AG10803 (cell line): ENCODE data around the gene SETBP1.

ENCODE experiments used
- DNase-seq: peaks from one replicate; pipeline ENCODE4 v3.0.0; 2010; ENCODE audit warnings: low read depth
- H3K4me3 ChIP-seq: 2 replicates; pipeline ENCODE4 v1.5.1; 2011; ENCODE audit warnings: mild to moderate bottlenecking, low read length, control low read depth
- TF ChIP-seq, protein P1 (sequence below): conservative IDR thresholded peaks from 2 replicates; pipeline ENCODE4 v1.5.1; 2011; ENCODE audit warnings: mild to moderate bottlenecking, low read length, control low read depth, inconsistent platforms

The SETBP1 gene

DNA sequence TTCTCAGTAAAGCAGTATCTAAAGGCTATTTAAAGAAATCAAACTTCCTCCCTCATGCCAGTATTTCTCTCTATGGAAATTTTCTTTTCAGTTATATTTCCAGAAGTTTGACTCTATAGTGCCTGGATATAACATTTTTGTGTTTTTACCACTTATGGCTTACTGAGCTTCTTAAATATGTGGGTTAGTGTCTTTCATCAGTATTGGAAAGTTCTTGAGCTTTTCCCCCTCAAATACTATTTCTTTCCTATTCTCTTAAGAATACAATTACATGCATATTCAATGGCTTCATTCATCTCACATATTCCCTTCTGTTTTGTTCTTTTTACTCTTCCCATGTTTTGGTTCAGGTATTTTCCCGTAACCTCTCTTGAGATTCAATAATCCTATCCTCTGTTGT is 432.0 kb downstream of the SETBP1 start:
- TF ChIP-seq, protein P1, sequence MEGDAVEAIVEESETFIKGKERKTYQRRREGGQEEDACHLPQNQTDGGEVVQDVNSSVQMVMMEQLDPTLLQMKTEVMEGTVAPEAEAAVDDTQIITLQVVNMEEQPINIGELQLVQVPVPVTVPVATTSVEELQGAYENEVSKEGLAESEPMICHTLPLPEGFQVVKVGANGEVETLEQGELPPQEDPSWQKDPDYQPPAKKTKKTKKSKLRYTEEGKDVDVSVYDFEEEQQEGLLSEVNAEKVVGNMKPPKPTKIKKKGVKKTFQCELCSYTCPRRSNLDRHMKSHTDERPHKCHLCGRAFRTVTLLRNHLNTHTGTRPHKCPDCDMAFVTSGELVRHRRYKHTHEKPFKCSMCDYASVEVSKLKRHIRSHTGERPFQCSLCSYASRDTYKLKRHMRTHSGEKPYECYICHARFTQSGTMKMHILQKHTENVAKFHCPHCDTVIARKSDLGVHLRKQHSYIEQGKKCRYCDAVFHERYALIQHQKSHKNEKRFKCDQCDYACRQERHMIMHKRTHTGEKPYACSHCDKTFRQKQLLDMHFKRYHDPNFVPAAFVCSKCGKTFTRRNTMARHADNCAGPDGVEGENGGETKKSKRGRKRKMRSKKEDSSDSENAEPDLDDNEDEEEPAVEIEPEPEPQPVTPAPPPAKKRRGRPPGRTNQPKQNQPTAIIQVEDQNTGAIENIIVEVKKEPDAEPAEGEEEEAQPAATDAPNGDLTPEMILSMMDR, result no peak
- DNase-seq, result no peak
- H3K4me3 ChIP-seq, result no peak overlapping the region

DNA sequence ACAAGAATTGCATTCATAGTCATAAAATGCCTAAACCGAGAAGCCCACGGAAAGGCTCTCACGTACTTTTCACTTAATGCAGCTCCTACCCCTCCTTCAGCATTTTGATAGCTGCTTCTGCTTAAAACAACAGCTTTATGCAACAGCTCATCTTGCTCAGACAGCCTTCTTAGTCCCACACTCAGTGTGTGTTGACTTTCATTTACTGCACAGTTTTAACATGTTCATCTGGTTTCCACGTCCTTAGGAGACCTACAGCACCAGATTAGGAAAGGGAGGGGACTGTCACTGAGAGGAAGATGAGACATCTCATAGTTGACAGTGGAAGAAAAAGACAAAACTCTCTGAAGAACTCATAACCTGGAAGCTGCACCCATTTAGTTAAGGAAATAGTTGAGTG is 435.4 kb downstream of the SETBP1 start:
- no peak for DNase-seq

More for the DNA sequence above, 435.4 kb downstream of the SETBP1 start:
- TF ChIP-seq, protein P1, result no peak
- no peak overlapping the region for H3K4me3 ChIP-seq
